Measurements from ENCODE around the gene PTPRQ. TPM values are rescaled to one million over a fixed set of nuclear protein-coding genes. Genes with fewer than 3 reads are reported as not detected.

PTPRQ gene
- total RNA-seq, 4 donors from 2014 or later: 0.24 to 0.47 (median 0.30) TPM; not detected in 1

- H3K4me1 ChIP-seq: no peaks in the 10 kb centered on the region
- H3K27me3 ChIP-seq: no peaks in the 10 kb centered on the region
- no peaks in the 10 kb centered on the region for H3K9me3 ChIP-seq
- no peak for DNase-seq (ENCODE audit: low spot score in 2 of 2)
- no peak overlapping the region for H3K4me3 ChIP-seq
- TF ChIP-seq CTCF (IDR thresholded peaks at IDR 0.05) (no peak), POLR2AphosphoS5 (IDR thresholded peaks at IDR 0.05) (no peak), EP300 (IDR thresholded peaks at IDR 0.05) (no peak), POLR2A (IDR thresholded peaks at IDR 0.05) (no peak)
- no peaks in the 10 kb centered on the region for H3K36me3 ChIP-seq
- 14% methylated on average over 1 of the region's 1 CpG for WGBS
- H3K27ac ChIP-seq: no peak overlapping the region
These were observed 65.9 kb downstream of the PTPRQ start for GRCh38 chr12:80509781-80510556.

- H3K27ac ChIP-seq: no peak overlapping the region
- TF ChIP-seq POLR2AphosphoS5 (IDR thresholded peaks at IDR 0.05): no peak
- no peak for TF ChIP-seq CTCF (IDR thresholded peaks at IDR 0.05)
- no peak for TF ChIP-seq POLR2A (IDR thresholded peaks at IDR 0.05)
- no peak for TF ChIP-seq EP300 (IDR thresholded peaks at IDR 0.05)
- 69% methylated on average over 11 of the region's 11 CpGs for WGBS
These were observed 68.7 kb downstream of the PTPRQ start for GRCh38 chr12:80512781-80513180.

GRCh38 chr12:80513211-80513610 lies 69.2 kb downstream of the PTPRQ start:
- H3K27ac ChIP-seq: no peak overlapping the region
- DNase-seq (ENCODE audit: low spot score in 2 of 2): no peak

More at GRCh38 chr12:80512781-80513180, 68.7 kb downstream of the PTPRQ start:
- Histone ChIP-seq H3K4me1 (no peaks in the 10 kb centered on the region), H3K36me3 (no peaks in the 10 kb centered on the region), H3K4me3 (no peak overlapping the region), H3K9me3 (no peaks in the 10 kb centered on the region), H3K27me3 (no peaks in the 10 kb centered on the region)
- no peak for DNase-seq (ENCODE audit: low spot score in 2 of 2)

GRCh38 chr12:80517655-80518054 lies 73.6 kb downstream of the PTPRQ start:
- no peak overlapping the region for H3K4me3 ChIP-seq
- no peaks in the 10 kb centered on the region for H3K9me3 ChIP-seq
- WGBS: 90% methylated on average over 2 of the region's 2 CpGs
- H3K36me3 ChIP-seq: no peaks in the 10 kb centered on the region
- no peak for DNase-seq (ENCODE audit: low spot score in 2 of 2)
- TF ChIP-seq EP300 (IDR thresholded peaks at IDR 0.05) (no peak), POLR2AphosphoS5 (IDR thresholded peaks at IDR 0.05) (no peak), POLR2A (IDR thresholded peaks at IDR 0.05) (no peak), CTCF (IDR thresholded peaks at IDR 0.05) (no peak)
- no peak overlapping the region for H3K27ac ChIP-seq
- H3K4me1 ChIP-seq: no peaks in the 10 kb centered on the region
- H3K27me3 ChIP-seq: no peaks in the 10 kb centered on the region

More at GRCh38 chr12:80513211-80513610, 69.2 kb downstream of the PTPRQ start:
- H3K4me1 ChIP-seq: no peaks in the 10 kb centered on the region
- no peak for TF ChIP-seq EP300 (IDR thresholded peaks at IDR 0.05)
- no peak for TF ChIP-seq CTCF (IDR thresholded peaks at IDR 0.05)
- no peak for TF ChIP-seq POLR2AphosphoS5 (IDR thresholded peaks at IDR 0.05)
- no peak for TF ChIP-seq POLR2A (IDR thresholded peaks at IDR 0.05)
- no peak overlapping the region for H3K4me3 ChIP-seq
- 61% methylated on average over 13 of the region's 18 CpGs for WGBS
- H3K9me3 ChIP-seq: no peaks in the 10 kb centered on the region
- no peaks in the 10 kb centered on the region for H3K36me3 ChIP-seq
- H3K27me3 ChIP-seq: no peaks in the 10 kb centered on the region

GRCh38 chr12:80531646-80532045 lies 87.6 kb downstream of the PTPRQ start:
- H3K27me3 ChIP-seq: no peaks in the 10 kb centered on the region
- H3K9me3 ChIP-seq: no peaks in the 10 kb centered on the region
- H3K36me3 ChIP-seq: no peaks in the 10 kb centered on the region
- no peak overlapping the region for H3K27ac ChIP-seq
- no peaks in the 10 kb centered on the region for H3K4me1 ChIP-seq
- no peak overlapping the region for H3K4me3 ChIP-seq
- no peak for TF ChIP-seq POLR2AphosphoS5 (IDR thresholded peaks at IDR 0.05)
- TF ChIP-seq CTCF (IDR thresholded peaks at IDR 0.05): no peak
- TF ChIP-seq EP300 (IDR thresholded peaks at IDR 0.05): no peak
- TF ChIP-seq POLR2A (IDR thresholded peaks at IDR 0.05): no peak
- DNase-seq (ENCODE audit: low spot score in 2 of 2): no peak

All from suprapubic skin (tissue), 4 donors.